ENCODE measurements around the gene DDX11.
"Not testable (repeated sequence)": the region's sequence is repeated elsewhere in the genome, so short reads cannot be mapped to it uniquely, and the experiment has no call there.

The DDX11 gene

GRCh38 chr12:31073527-31074332, at the start of gene DDX11:
TSS of gene DDX11 (plus strand) at chr12:31073860. CDS start at chr12:31078394, 4,534 bp downstream.
- H3K27ac Mint-ChIP-seq, result peak within 1 kb of the TSS; percentile 94
- H3K27me3 Mint-ChIP-seq; H3K36me3 Mint-ChIP-seq; H3K9me3 Mint-ChIP-seq (ENCODE audit: low read depth): not testable (repeated sequence)
- peaks cover 21% of the 10 kb centered on the region for H3K4me1 Mint-ChIP-seq (ENCODE audit: low read depth)
- H3K4me3 Mint-ChIP-seq, result peak within 1 kb of the TSS; percentile 92

GRCh38 chr12:31026202-31026601, 47.5 kb upstream of the DDX11 start:
- Mint-ChIP-seq H3K4me1 (ENCODE audit: low read depth) (no peaks in the 10 kb centered on the region), H3K27ac (no peak overlapping the region), H3K4me3 (no peak overlapping the region), H3K36me3 (no peaks in the 10 kb centered on the region), H3K9me3 (ENCODE audit: low read depth) (no peaks in the 10 kb centered on the region), H3K27me3 (no peaks in the 10 kb centered on the region)

GRCh38 chr12:31027006-31027405, 46.7 kb upstream of the DDX11 start:
- not testable (repeated sequence) for H3K27me3 Mint-ChIP-seq; H3K27ac Mint-ChIP-seq; H3K36me3 Mint-ChIP-seq; H3K4me3 Mint-ChIP-seq; H3K4me1 Mint-ChIP-seq (ENCODE audit: low read depth); H3K9me3 Mint-ChIP-seq (ENCODE audit: low read depth)

GRCh38 chr12:31029468-31029867, 44.2 kb upstream of the DDX11 start:
- Mint-ChIP-seq H3K27me3 (no peaks in the 10 kb centered on the region), H3K9me3 (ENCODE audit: low read depth) (no peaks in the 10 kb centered on the region), H3K27ac (no peak overlapping the region), H3K36me3 (no peaks in the 10 kb centered on the region), H3K4me1 (ENCODE audit: low read depth) (no peaks in the 10 kb centered on the region), H3K4me3 (no peak overlapping the region)

- H3K27ac Mint-ChIP-seq, result no peak overlapping the region
Measured at GRCh38 chr12:31029916-31030562, 43.6 kb upstream of the DDX11 start.

GRCh38 chr12:31031951-31032335, 41.7 kb upstream of the DDX11 start:
- H3K27me3 Mint-ChIP-seq, result no peaks in the 10 kb centered on the region
- H3K36me3 Mint-ChIP-seq, result no peaks in the 10 kb centered on the region
- H3K4me3 Mint-ChIP-seq, result no peak overlapping the region
- no peak overlapping the region for H3K27ac Mint-ChIP-seq
- no peaks in the 10 kb centered on the region for H3K4me1 Mint-ChIP-seq (ENCODE audit: low read depth)
- no peaks in the 10 kb centered on the region for H3K9me3 Mint-ChIP-seq (ENCODE audit: low read depth)

More at GRCh38 chr12:31029916-31030562, 43.6 kb upstream of the DDX11 start:
- Mint-ChIP-seq H3K36me3 (no peaks in the 10 kb centered on the region), H3K27me3 (no peaks in the 10 kb centered on the region), H3K9me3 (ENCODE audit: low read depth) (no peaks in the 10 kb centered on the region), H3K4me1 (ENCODE audit: low read depth) (no peaks in the 10 kb centered on the region), H3K4me3 (no peak overlapping the region)

- Mint-ChIP-seq H3K36me3 (no peaks in the 10 kb centered on the region), H3K9me3 (ENCODE audit: low read depth) (no peaks in the 10 kb centered on the region), H3K27ac (no peak overlapping the region), H3K4me3 (no peak overlapping the region), H3K27me3 (no peaks in the 10 kb centered on the region), H3K4me1 (ENCODE audit: low read depth) (no peaks in the 10 kb centered on the region)
Measured at GRCh38 chr12:31033146-31033545, 40.5 kb upstream of the DDX11 start.

- Mint-ChIP-seq H3K4me3 (no peak overlapping the region), H3K4me1 (ENCODE audit: low read depth) (no peaks in the 10 kb centered on the region), H3K27ac (no peak overlapping the region), H3K9me3 (ENCODE audit: low read depth) (no peaks in the 10 kb centered on the region), H3K36me3 (no peaks in the 10 kb centered on the region), H3K27me3 (no peaks in the 10 kb centered on the region)
Measured at GRCh38 chr12:31033681-31034080, 40.0 kb upstream of the DDX11 start.

- Mint-ChIP-seq H3K27ac (no peak overlapping the region), H3K9me3 (ENCODE audit: low read depth) (no peaks in the 10 kb centered on the region), H3K4me1 (ENCODE audit: low read depth) (no peaks in the 10 kb centered on the region), H3K36me3 (no peaks in the 10 kb centered on the region), H3K27me3 (no peaks in the 10 kb centered on the region), H3K4me3 (no peak overlapping the region)
Measured at GRCh38 chr12:31034372-31034771, 39.3 kb upstream of the DDX11 start.

GRCh38 chr12:31035226-31035625, 38.4 kb upstream of the DDX11 start:
- no peak overlapping the region for H3K4me3 Mint-ChIP-seq
- H3K4me1 Mint-ChIP-seq (ENCODE audit: low read depth), result no peaks in the 10 kb centered on the region
- H3K27me3 Mint-ChIP-seq, result no peaks in the 10 kb centered on the region
- no peaks in the 10 kb centered on the region for H3K36me3 Mint-ChIP-seq
- H3K9me3 Mint-ChIP-seq (ENCODE audit: low read depth), result no peaks in the 10 kb centered on the region
- no peak overlapping the region for H3K27ac Mint-ChIP-seq

GRCh38 chr12:31035967-31036665, 37.5 kb upstream of the DDX11 start:
- H3K4me1 Mint-ChIP-seq (ENCODE audit: low read depth), result no peaks in the 10 kb centered on the region
- no peak overlapping the region for H3K27ac Mint-ChIP-seq
- no peaks in the 10 kb centered on the region for H3K36me3 Mint-ChIP-seq
- H3K27me3 Mint-ChIP-seq, result no peaks in the 10 kb centered on the region
- no peaks in the 10 kb centered on the region for H3K9me3 Mint-ChIP-seq (ENCODE audit: low read depth)
- no peak overlapping the region for H3K4me3 Mint-ChIP-seq

GRCh38 chr12:31037028-31037427, 36.6 kb upstream of the DDX11 start:
- Mint-ChIP-seq H3K4me1 (ENCODE audit: low read depth) (no peaks in the 10 kb centered on the region), H3K9me3 (ENCODE audit: low read depth) (no peaks in the 10 kb centered on the region), H3K27me3 (no peaks in the 10 kb centered on the region), H3K36me3 (no peaks in the 10 kb centered on the region), H3K27ac (no peak overlapping the region), H3K4me3 (no peak overlapping the region)

- Mint-ChIP-seq H3K4me1 (ENCODE audit: low read depth) (no peaks in the 10 kb centered on the region), H3K36me3 (no peaks in the 10 kb centered on the region), H3K27me3 (no peaks in the 10 kb centered on the region), H3K9me3 (ENCODE audit: low read depth) (no peaks in the 10 kb centered on the region), H3K4me3 (no peak overlapping the region), H3K27ac (no peak overlapping the region)
Measured at GRCh38 chr12:31037931-31038330, 35.7 kb upstream of the DDX11 start.

- no peaks in the 10 kb centered on the region for H3K27me3 Mint-ChIP-seq
Measured at GRCh38 chr12:31041033-31041564, 32.6 kb upstream of the DDX11 start.

GRCh38 chr12:31050143-31050542, 23.5 kb upstream of the DDX11 start:
- not testable (repeated sequence) for H3K4me3 Mint-ChIP-seq; H3K27ac Mint-ChIP-seq; H3K9me3 Mint-ChIP-seq (ENCODE audit: low read depth); H3K36me3 Mint-ChIP-seq; H3K27me3 Mint-ChIP-seq
- peaks cover 14% of the 10 kb centered on the region for H3K4me1 Mint-ChIP-seq (ENCODE audit: low read depth)

More at GRCh38 chr12:31041033-31041564, 32.6 kb upstream of the DDX11 start:
- no peak overlapping the region for H3K4me3 Mint-ChIP-seq
- no peak overlapping the region for H3K27ac Mint-ChIP-seq
- no peaks in the 10 kb centered on the region for H3K9me3 Mint-ChIP-seq (ENCODE audit: low read depth)
- peaks cover 2% of the 10 kb centered on the region for H3K36me3 Mint-ChIP-seq
- H3K4me1 Mint-ChIP-seq (ENCODE audit: low read depth), result no peaks in the 10 kb centered on the region
